ENCODE data around the gene TFR2.

TFR2 gene

GRCh38 chr7:100682228-100682741 lies 40.9 kb upstream of the TFR2 start:
- no peak overlapping the region for H3K27ac ChIP-seq (ENCODE audit: low read depth, low read length)
- no peak overlapping the region for H2AFZ ChIP-seq (ENCODE audit: insufficient read depth, low read length, poor library complexity)
- no peak overlapping the region for H3K23ac ChIP-seq (ENCODE audit: low read length)
- H2AK5ac ChIP-seq (ENCODE audit: low read length): no peak overlapping the region
- H2BK12ac ChIP-seq (ENCODE audit: low read length): no peak overlapping the region
- no peak overlapping the region for H3K14ac ChIP-seq (ENCODE audit: low read length)
- H3K79me1 ChIP-seq (ENCODE audit: low read length): no peaks in the 10 kb centered on the region
- no peak overlapping the region for H4K8ac ChIP-seq (ENCODE audit: low read depth, low read length)
- no peak overlapping the region for H2BK120ac ChIP-seq (ENCODE audit: insufficient read depth, low read length, poor library complexity)
- H3K27me3 ChIP-seq (ENCODE audit: insufficient read depth, low read length): no peaks in the 10 kb centered on the region
- no peak overlapping the region for H3K4ac ChIP-seq (ENCODE audit: low read depth, low read length)
- WGBS (ENCODE audit: extremely low coverage, insufficient coverage, insufficient read length): no CpG with 5 or more reads among the region's 25 CpGs
- H3K18ac ChIP-seq (ENCODE audit: low read length): no peak overlapping the region
- H3K4me3 ChIP-seq (ENCODE audit: low read depth, low read length): no peak overlapping the region
- H4K91ac ChIP-seq (ENCODE audit: low read depth, low read length): no peak overlapping the region
- no peak overlapping the region for H3K4me2 ChIP-seq (ENCODE audit: low read length)
- no peak overlapping the region for H3K9ac ChIP-seq (ENCODE audit: low read length)
- H3K36me3 ChIP-seq (ENCODE audit: control insufficient read depth in 1 of 2, insufficient read depth in 2 of 2, low read length in 2 of 2): peaks cover 95 to 96% of the 10 kb centered on the region in 2 experiments
- H3K79me2 ChIP-seq (ENCODE audit: control insufficient read depth, insufficient read depth, low read length, poor library complexity): no peaks in the 10 kb centered on the region
- no peak overlapping the region for H4K12ac ChIP-seq (ENCODE audit: low read depth, low read length)
- no peaks in the 10 kb centered on the region for H3K9me3 ChIP-seq (ENCODE audit: insufficient read depth, low read depth, low read length)
- no peak overlapping the region for H2BK5ac ChIP-seq (ENCODE audit: low read depth, low read length, poor library complexity)
- H3K4me1 ChIP-seq (ENCODE audit: control insufficient read depth in 1 of 2, insufficient read depth in 2 of 2, low read length in 2 of 2): no peaks in the 10 kb centered on the region
- DNase-seq: peak in 1 of 2 donors; percentile 47

GRCh38 chr7:100681491-100682227 lies 40.3 kb upstream of the TFR2 start:
- no CpG with 5 or more reads among the region's 29 CpGs for WGBS (ENCODE audit: extremely low coverage, insufficient coverage, insufficient read length)

GRCh38 chr7:100680576-100681271 lies 39.4 kb upstream of the TFR2 start:
- Histone ChIP-seq H3K27me3 (ENCODE audit: insufficient read depth, low read length) (no peaks in the 10 kb centered on the region), H3K4me3 (ENCODE audit: low read depth, low read length) (no peak overlapping the region), H2BK120ac (ENCODE audit: insufficient read depth, low read length, poor library complexity) (no peak overlapping the region), H2BK5ac (ENCODE audit: low read depth, low read length, poor library complexity) (no peak overlapping the region), H3K4ac (ENCODE audit: low read depth, low read length) (no peak overlapping the region), H4K12ac (ENCODE audit: low read depth, low read length) (no peak overlapping the region), H4K8ac (ENCODE audit: low read depth, low read length) (no peak overlapping the region), H2BK12ac (ENCODE audit: low read length) (no peak overlapping the region), H3K18ac (ENCODE audit: low read length) (no peak overlapping the region), H2AK5ac (ENCODE audit: low read length) (no peak overlapping the region), H3K36me3 (ENCODE audit: control insufficient read depth in 1 of 2, insufficient read depth in 2 of 2, low read length in 2 of 2) (peaks cover 90 to 91% of the 10 kb centered on the region in 2 experiments), H3K9me3 (ENCODE audit: insufficient read depth, low read depth, low read length) (no peaks in the 10 kb centered on the region), H2AFZ (ENCODE audit: insufficient read depth, low read length, poor library complexity) (no peak overlapping the region), H3K23ac (ENCODE audit: low read length) (no peak overlapping the region), H3K79me1 (ENCODE audit: low read length) (no peaks in the 10 kb centered on the region), H3K9ac (ENCODE audit: low read length) (no peak overlapping the region), H3K27ac (ENCODE audit: low read depth, low read length) (no peak overlapping the region), H3K79me2 (ENCODE audit: control insufficient read depth, insufficient read depth, low read length, poor library complexity) (no peaks in the 10 kb centered on the region), H3K14ac (ENCODE audit: low read length) (no peak overlapping the region), H3K4me1 (ENCODE audit: control insufficient read depth in 1 of 2, insufficient read depth in 2 of 2, low read length in 2 of 2) (peaks cover 0 to 2% of the 10 kb centered on the region in 2 experiments), H3K4me2 (ENCODE audit: low read length) (no peak overlapping the region), H4K91ac (ENCODE audit: low read depth, low read length) (no peak overlapping the region)
- no CpG with 5 or more reads among the region's 18 CpGs for WGBS (ENCODE audit: extremely low coverage, insufficient coverage, insufficient read length)
- no peak for DNase-seq

More at GRCh38 chr7:100681491-100682227, 40.3 kb upstream of the TFR2 start:
- Histone ChIP-seq H4K12ac (ENCODE audit: low read depth, low read length) (no peak overlapping the region), H3K36me3 (ENCODE audit: control insufficient read depth in 1 of 2, insufficient read depth in 2 of 2, low read length in 2 of 2) (peaks cover 95 to 96% of the 10 kb centered on the region in 2 experiments), H2BK5ac (ENCODE audit: low read depth, low read length, poor library complexity) (no peak overlapping the region), H4K91ac (ENCODE audit: low read depth, low read length) (no peak overlapping the region), H3K27ac (ENCODE audit: low read depth, low read length) (no peak overlapping the region), H2AK5ac (ENCODE audit: low read length) (no peak overlapping the region), H2BK120ac (ENCODE audit: insufficient read depth, low read length, poor library complexity) (no peak overlapping the region), H3K14ac (ENCODE audit: low read length) (no peak overlapping the region), H3K18ac (ENCODE audit: low read length) (no peak overlapping the region), H3K4me3 (ENCODE audit: low read depth, low read length) (no peak overlapping the region), H2BK12ac (ENCODE audit: low read length) (no peak overlapping the region), H3K79me2 (ENCODE audit: control insufficient read depth, insufficient read depth, low read length, poor library complexity) (no peaks in the 10 kb centered on the region), H2AFZ (ENCODE audit: insufficient read depth, low read length, poor library complexity) (no peak overlapping the region), H3K79me1 (ENCODE audit: low read length) (no peaks in the 10 kb centered on the region), H3K9ac (ENCODE audit: low read length) (no peak overlapping the region), H3K9me3 (ENCODE audit: insufficient read depth, low read depth, low read length) (no peaks in the 10 kb centered on the region), H3K4me2 (ENCODE audit: low read length) (no peak overlapping the region), H3K23ac (ENCODE audit: low read length) (no peak overlapping the region), H3K4me1 (ENCODE audit: control insufficient read depth in 1 of 2, insufficient read depth in 2 of 2, low read length in 2 of 2) (no peaks in the 10 kb centered on the region), H3K4ac (ENCODE audit: low read depth, low read length) (no peak overlapping the region), H4K8ac (ENCODE audit: low read depth, low read length) (no peak overlapping the region), H3K27me3 (ENCODE audit: insufficient read depth, low read length) (no peaks in the 10 kb centered on the region)
- DNase-seq: no peak

- DNase-seq: peak; percentile 47 to 56
- Histone ChIP-seq H3K27me3 (ENCODE audit: insufficient read depth, low read length) (no peaks in the 10 kb centered on the region), H3K4ac (ENCODE audit: low read depth, low read length) (no peak overlapping the region), H3K9ac (ENCODE audit: low read length) (no peak overlapping the region), H4K8ac (ENCODE audit: low read depth, low read length) (no peak overlapping the region), H2BK120ac (ENCODE audit: insufficient read depth, low read length, poor library complexity) (no peak overlapping the region), H3K36me3 (ENCODE audit: control insufficient read depth in 1 of 2, insufficient read depth in 2 of 2, low read length in 2 of 2) (peaks cover 83 to 84% of the 10 kb centered on the region in 2 experiments), H3K4me3 (ENCODE audit: low read depth, low read length) (no peak overlapping the region), H2BK5ac (ENCODE audit: low read depth, low read length, poor library complexity) (no peak overlapping the region), H3K27ac (ENCODE audit: low read depth, low read length) (no peak overlapping the region), H3K79me1 (ENCODE audit: low read length) (peaks cover 2% of the 10 kb centered on the region), H3K4me1 (ENCODE audit: control insufficient read depth in 1 of 2, insufficient read depth in 2 of 2, low read length in 2 of 2) (peaks cover 0 to 4% of the 10 kb centered on the region in 2 experiments), H2AK5ac (ENCODE audit: low read length) (no peak overlapping the region), H3K23ac (ENCODE audit: low read length) (no peak overlapping the region), H2AFZ (ENCODE audit: insufficient read depth, low read length, poor library complexity) (no peak overlapping the region), H4K91ac (ENCODE audit: low read depth, low read length) (no peak overlapping the region), H2BK12ac (ENCODE audit: low read length) (no peak overlapping the region), H4K12ac (ENCODE audit: low read depth, low read length) (no peak overlapping the region), H3K18ac (ENCODE audit: low read length) (no peak overlapping the region), H3K4me2 (ENCODE audit: low read length) (no peak overlapping the region), H3K79me2 (ENCODE audit: control insufficient read depth, insufficient read depth, low read length, poor library complexity) (peaks cover 4% of the 10 kb centered on the region), H3K9me3 (ENCODE audit: insufficient read depth, low read depth, low read length) (no peaks in the 10 kb centered on the region), H3K14ac (ENCODE audit: low read length) (no peak overlapping the region)
- WGBS (ENCODE audit: extremely low coverage, insufficient coverage, insufficient read length): no CpG with 5 or more reads among the region's 13 CpGs
These were observed 38.7 kb upstream of the TFR2 start for GRCh38 chr7:100679927-100680575.

Measured in trophoblast cell (in vitro differentiated cells and primary cell).